K562 (cell line): ENCODE data around the gene ZNF521. TPM values are rescaled to one million over a fixed set of nuclear protein-coding genes. Genes with fewer than 3 reads are reported as not detected.

Experiments
- ATAC-seq: fragments of 200-7000 bp; cut with Tn5 transposase; 3 replicates; pipeline ENCODE4 v1.9.1; 2020; ENCODE audit warnings: moderate library complexity
- BruUV-seq: library from RNA; stranded (reverse); fragments of 400-500 nt; replicated peaks from 2 replicates; lab custom pipeline; 2021; lab: Mats Ljungman, UMichigan
- CTCF ChIA-PET: fragments of 300-600 bp; formaldehyde crosslinking; extraction: SDS; loops from one replicate; lab custom pipeline; 2021; ENCODE audit warnings: low intra/inter-chr PET ratio; lab: Yijun Ruan, JAX
- POLR2A ChIA-PET: fragments of 300-600, 350-650 bp; sonication (Branson Sonifier 250); formaldehyde crosslinking; extraction: SDS; loops from one replicate; lab custom pipeline; 2021; ENCODE audit warnings: antibody characterized with exemption, inconsistent platforms; lab: Yijun Ruan, JAX
- DNase-seq, 4 experiments: peaks; one replicate each; pipeline versions ENCODE4 v3.0.0 to v3.0.0-alpha.2; 2011 to 2018; ENCODE audit warnings: low spot score in 3 of 4, mixed read lengths in 3 of 4; ENCODE audit errors: extremely low read depth in 1 of 4
- FAIRE-seq: peaks from 2 replicates; lab custom pipeline; 2011; peaks lifted over from hg19 to GRCh38; lab: Jason Lieb, UNC
- H2AFZ ChIP-seq: 2 replicates; pipeline ENCODE4 v1.6.0; 2011; ENCODE audit warnings: low read depth, low read length, control low read depth, inconsistent platforms
- H3K27ac ChIP-seq: fragments of 200-600 bp; 3 replicates; pipeline ENCODE4 v1.8.0; 2011; ENCODE audit warnings: low read depth, mild to moderate bottlenecking, control low read depth, inconsistent platforms, low read length, moderate library complexity, mixed read lengths; ENCODE audit errors: extremely low read depth
- H3K27me3 ChIP-seq, 2 experiments: fragments of 300-600 bp in 1 of 2; 2 replicates in 1 of 2; 3 replicates in 1 of 2; pipeline versions ENCODE4 v1.6.0 to v1.8.0; 2011; ENCODE audit warnings: inconsistent platforms in 2 of 2, low read length in 2 of 2, mild to moderate bottlenecking in 1 of 2, mixed read lengths in 1 of 2, moderate library complexity in 1 of 2; ENCODE audit not compliant: control insufficient read depth in 2 of 2, insufficient read depth in 2 of 2
- H3K36me3 ChIP-seq: fragments of 300-600 bp; 3 replicates; pipeline ENCODE4 v1.8.0; 2011; ENCODE audit warnings: mild to moderate bottlenecking, low read length, inconsistent platforms; ENCODE audit not compliant: control insufficient read depth, insufficient read depth
- H3K4me1 ChIP-seq, 2 experiments: fragments of 200-600 bp in 1 of 2; replicated peaks in 1 of 2; 2 replicates in 1 of 2; 3 replicates in 1 of 2; pipeline versions ENCODE4 v1.5.1 to v1.8.0; 2011; ENCODE audit warnings: inconsistent platforms in 2 of 2, low read length in 2 of 2, mild to moderate bottlenecking in 1 of 2, mixed read lengths in 1 of 2, moderate library complexity in 1 of 2; ENCODE audit not compliant: control insufficient read depth in 2 of 2, insufficient read depth in 2 of 2
- H3K4me2 ChIP-seq: 2 replicates; pipeline ENCODE4 v1.6.1; 2011; ENCODE audit warnings: low read length, control low read depth, inconsistent platforms, mixed read lengths; ENCODE audit not compliant: insufficient read depth
- H3K4me3 ChIP-seq: fragments of 200-600 bp; sonication (generic), shearing (Covaris generic); 2 replicates; pipeline ENCODE4 v1.5.1; 2016; ENCODE audit warnings: control low read depth, inconsistent platforms
- H3K79me2 ChIP-seq: fragments of 200-600 bp; 3 replicates; pipeline ENCODE4 v1.8.0; 2011; ENCODE audit warnings: low read length, inconsistent platforms; ENCODE audit not compliant: control insufficient read depth, insufficient read depth
- H3K9ac ChIP-seq, 2 experiments: 2 replicates each; pipeline versions ENCODE4 v1.6.0 to v1.6.1; 2011; ENCODE audit warnings: low read depth in 2 of 2, low read length in 2 of 2, control low read depth in 1 of 2, inconsistent platforms in 1 of 2, mild to moderate bottlenecking in 1 of 2, mixed read lengths in 1 of 2; ENCODE audit not compliant: insufficient read depth in 1 of 2
- H3K9me1 ChIP-seq: one replicate; pipeline ENCODE4 v1.6.0; 2011; ENCODE audit warnings: inconsistent platforms, mild to moderate bottlenecking, low read length, moderate library complexity; ENCODE audit not compliant: control insufficient read depth, insufficient read depth
- H3K9me3 ChIP-seq: replicated peaks from 2 replicates; pipeline ENCODE4 v1.5.1; 2011; ENCODE audit warnings: low read depth, low read length, inconsistent platforms; ENCODE audit not compliant: control insufficient read depth, insufficient read depth
- H4K20me1 ChIP-seq: replicated peaks from 2 replicates; pipeline ENCODE4 v1.6.1; 2011; ENCODE audit warnings: low read length, inconsistent platforms, mixed read lengths; ENCODE audit not compliant: control insufficient read depth, insufficient read depth
- CBX2 ChIP-seq: fragments of 200-600 bp; sonication (generic); IDR thresholded peaks from one replicate; pipeline ENCODE4 v1.6.1; 2012; ENCODE audit warnings: mild to moderate bottlenecking, low read length, inconsistent platforms; ENCODE audit not compliant: insufficient read depth, poor library complexity, severe bottlenecking
- CREB1 ChIP-seq, 2 experiments: sonication (generic) in 1 of 2; formaldehyde crosslinking in 1 of 2; IDR thresholded peaks; 2 replicates each; pipeline versions ENCODE4 v1.6.1 to v1.8.0; 2012 to 2022; ENCODE audit warnings: inconsistent platforms in 1 of 2, mild to moderate bottlenecking in 1 of 2, missing genetic modification reagents in 1 of 2, moderate library complexity in 1 of 2
- SIX5 ChIP-seq, 2 experiments: IDR thresholded peaks; 2 replicates each; pipeline ENCODE4 v1.6.1; 2011; ENCODE audit warnings: low read length in 2 of 2, borderline replicate concordance in 1 of 2, low read depth in 1 of 2, mild to moderate bottlenecking in 1 of 2, moderate library complexity in 1 of 2; ENCODE audit not compliant: insufficient read depth in 1 of 2
- WGBS: fragments of 100-300 bp; shearing (Covaris generic); methylation state at CpG from one replicate; pipeline ENCODE4 v1.1.6; 2016; ENCODE audit warnings: low coverage, mixed read lengths; ENCODE audit not compliant: insufficient coverage; ENCODE audit errors: missing lambda C conversion rate; 5-methylcytosine and 5-hydroxymethylcytosine counted together
- in situ Hi-C: fragments of 300-500 bp; cut with MboI; formaldehyde crosslinking; loops from 4 replicates; pipeline ENCODE4 v1.15.0; 2018; ENCODE audit warnings: inconsistent platforms, mixed read lengths
- intact Hi-C: fragments of 100-400 bp; cut with micrococcal nuclease; formaldehyde crosslinking; loops from 2 replicates; pipeline ENCODE4 v1.14.2; 2022
- polyA plus RNA-seq, 8 experiments: library from polyadenylated mRNA; depleted of rRNA in 4 of 8; stranded (reverse) in 5 of 8; unstranded in 3 of 8; fragments of >200 nt; fragmentation: Nextera tagmentation in 2 of 8; fragmentation: Illumina TruSeq in 1 of 8; extraction: Ambion mirVana in 2 of 8; extraction: Trizol in 1 of 8; gene quantifications; 2 replicates each; pipeline versions ENCODE4 v1.2.1 to v1.2.3, GENCODE V29; 2011 to 2014; ENCODE audit warnings: inconsistent platforms in 1 of 8, missing spikeins in 1 of 8
- total RNA-seq, 7 experiments: library from RNA; depleted of rRNA in 6 of 7; stranded (reverse); fragments of >200 nt in 6 of 7; fragmentation: Illumina TruSeq in 2 of 7; extraction: Trizol in 2 of 7; gene quantifications; 2 replicates each; pipeline versions ENCODE4 v1.2.1 to v1.2.3, GENCODE V29; 2011 to 2021; ENCODE audit warnings: low replicate concordance in 1 of 7
- TF ChIP-seq, protein P1 (sequence below): IDR thresholded peaks from 2 replicates; pipeline ENCODE4 v1.6.1; 2016; ENCODE audit warnings: missing genetic modification characterization, missing compliant biosample characterization

ZNF521 gene
- total and polyA plus RNA-seq, 9 of the 15 experiments (the other 6 are each of a cell fraction or from before 2014, with no cell fraction given) = 1.2 to 5.8 (median 1.6) TPM

GRCh38 chr18:25353080-25353479 lies 1.1 kb upstream of the ZNF521 start:
- DNase-seq (no peak), FAIRE-seq (no peak), ATAC-seq (no peak)
- BruUV-seq = no TSS peak
- H2AFZ ChIP-seq = no peak overlapping the region
- H3K36me3 ChIP-seq = no peaks in the 10 kb centered on the region
- intact Hi-C loops (loop anchor here (5.0 kb wide), 1 partner anchor 116 kb away; no protein-coding TSS in a partner anchor), in situ Hi-C loops (no loop called here)
- POLR2A ChIA-PET = interaction anchor here (0.8 kb wide), 1 partner anchor 20 kb away, joined by 3 read pairs; no protein-coding TSS in a partner anchor
- 9% methylated on average over 4 of the region's 4 CpGs for WGBS
- no peak overlapping the region for H3K27ac ChIP-seq
- CTCF ChIA-PET = interaction anchor here (0.6 kb wide), 1 partner anchor 661 kb away, joined by 3 read pairs; no protein-coding TSS in a partner anchor
- no peaks in the 10 kb centered on the region for H4K20me1 ChIP-seq
- H3K4me2 ChIP-seq = no peak overlapping the region
- no peak overlapping the region for H3K4me3 ChIP-seq
- H3K9ac ChIP-seq = no peak overlapping the region
- H3K9me1 ChIP-seq = no peaks in the 10 kb centered on the region
- H3K4me1 ChIP-seq = peaks cover 0 to 23% of the 10 kb centered on the region in 2 experiments; a peak in 1 of 5 replicates
- H3K27me3 ChIP-seq = peaks cover 0 to 4% of the 10 kb centered on the region in 2 experiments; a peak in 1 of 5 replicates
- H3K79me2 ChIP-seq = no peaks in the 10 kb centered on the region
- TF ChIP-seq CREB1 (IDR thresholded peaks at IDR 0.05) = no peak
- TF ChIP-seq CREB1 (CRISPR knock-in tag; IDR thresholded peaks at IDR 0.05) = no peak
- TF ChIP-seq CBX2 = peak; percentile 76
- no peaks in the 10 kb centered on the region for H3K9me3 ChIP-seq

GRCh38 chr18:25352629-25353005 lies 651 bp upstream of the ZNF521 start:
- peaks cover 0 to 4% of the 10 kb centered on the region in 2 experiments; a peak in 1 of 5 replicates for H3K27me3 ChIP-seq
- H3K79me2 ChIP-seq = no peaks in the 10 kb centered on the region
- no TSS peak for BruUV-seq
- no peak overlapping the region for H2AFZ ChIP-seq
- intact Hi-C loops (loop anchor here (5.0 kb wide), 1 partner anchor 115 kb away; no protein-coding TSS in a partner anchor), in situ Hi-C loops (no loop called here)
- ChIA-PET CTCF (no interaction called here), POLR2A (interaction anchor here (0.5 to 0.8 kb wide), 2 partner anchors 21 to 250 kb away, joined by 3 to 4 read pairs; no protein-coding TSS in a partner anchor)
- DNase-seq (no peak), ATAC-seq (no peak), FAIRE-seq (peak; percentile 46)
- no peaks in the 10 kb centered on the region for H4K20me1 ChIP-seq
- no peaks in the 10 kb centered on the region for H3K9me1 ChIP-seq
- H3K9me3 ChIP-seq = no peaks in the 10 kb centered on the region
- H3K4me3 ChIP-seq = peak overlapping the region; percentile 24
- peaks cover 0 to 23% of the 10 kb centered on the region in 2 experiments; a peak in 1 of 5 replicates for H3K4me1 ChIP-seq
- WGBS = under 1% methylated on average over 6 of the region's 6 CpGs
- no peak overlapping the region; a peak in 1 of 4 replicates for H3K9ac ChIP-seq
- H3K36me3 ChIP-seq = no peaks in the 10 kb centered on the region
- H3K4me2 ChIP-seq = peak overlapping the region; percentile 17; the same call in 1 of the 2 replicates
- no peak overlapping the region for H3K27ac ChIP-seq
- TF ChIP-seq SIX5 (IDR thresholded peaks at IDR 0.05; ENCODE audit: borderline replicate concordance in 1 of 2, insufficient read depth in 1 of 2, low read depth in 1 of 2, low read length in 2 of 2) = no peak
- TF ChIP-seq, protein P1, sequence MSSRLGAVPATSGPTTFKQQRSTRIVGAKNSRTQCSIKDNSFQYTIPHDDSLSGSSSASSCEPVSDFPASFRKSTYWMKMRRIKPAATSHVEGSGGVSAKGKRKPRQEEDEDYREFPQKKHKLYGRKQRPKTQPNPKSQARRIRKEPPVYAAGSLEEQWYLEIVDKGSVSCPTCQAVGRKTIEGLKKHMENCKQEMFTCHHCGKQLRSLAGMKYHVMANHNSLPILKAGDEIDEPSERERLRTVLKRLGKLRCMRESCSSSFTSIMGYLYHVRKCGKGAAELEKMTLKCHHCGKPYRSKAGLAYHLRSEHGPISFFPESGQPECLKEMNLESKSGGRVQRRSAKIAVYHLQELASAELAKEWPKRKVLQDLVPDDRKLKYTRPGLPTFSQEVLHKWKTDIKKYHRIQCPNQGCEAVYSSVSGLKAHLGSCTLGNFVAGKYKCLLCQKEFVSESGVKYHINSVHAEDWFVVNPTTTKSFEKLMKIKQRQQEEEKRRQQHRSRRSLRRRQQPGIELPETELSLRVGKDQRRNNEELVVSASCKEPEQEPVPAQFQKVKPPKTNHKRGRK = peak; percentile 93
